ENCODE data around the gene FDCSP.

GRCh38 chr4:70177090-70177489, 48.8 kb upstream of the FDCSP start:
- TF ChIP-seq RFX5 (IDR thresholded peaks at IDR 0.05; ENCODE audit: low read length) (no peak), EP300 (IDR thresholded peaks at IDR 0.05; ENCODE audit: borderline replicate concordance in 1 of 2, low read depth in 1 of 2, low read length in 1 of 2) (no peak), JUND (IDR thresholded peaks at IDR 0.05) (no peak), CTCF (IDR thresholded peaks at IDR 0.05) (no peak), USF2 (IDR thresholded peaks at IDR 0.05; ENCODE audit: borderline replicate concordance, low read depth, low read length) (no peak), MAX (IDR thresholded peaks at IDR 0.05; ENCODE audit: low read depth) (no peak)

Data from SK-N-SH (cell line).